SK-N-SH (cell line): ENCODE data around the gene FAM199X. TPM values are rescaled to one million over a fixed set of nuclear protein-coding genes. Genes with fewer than 3 reads are reported as not detected.

Experiments used
- CTCF ChIA-PET: fragments of 300-600, 350-600 bp; formaldehyde crosslinking; extraction: SDS; loops from one replicate; lab custom pipeline; 2021; lab: Yijun Ruan, JAX
- POLR2A ChIA-PET: fragments of 350-600 bp; sonication (Branson Sonifier 250); formaldehyde crosslinking; extraction: SDS; loops from one replicate; lab custom pipeline; 2020; ENCODE audit warnings: antibody characterized with exemption, inconsistent platforms; lab: Yijun Ruan, JAX
- DNase-seq: peaks from one replicate; pipeline ENCODE4 v3.0.0; 2012
- H2AFZ ChIP-seq: fragments of 200-600 bp; sonication (generic); 2 replicates; pipeline ENCODE4 v1.8.1; 2016; ENCODE audit warnings: antibody characterized with exemption, mild to moderate bottlenecking, low read depth
- H3F3A ChIP-seq: fragments of 200-600 bp; sonication (generic); replicated peaks from 2 replicates; pipeline ENCODE3; 2016; ENCODE audit warnings: antibody characterized with exemption, mild to moderate bottlenecking; ENCODE audit not compliant: insufficient read depth
- H3K27ac ChIP-seq, 2 experiments: fragments of 200-500 bp in 1 of 2; fragments of 200-600 bp in 1 of 2; sonication (Bioruptor generic) in 1 of 2; sonication (generic), shearing (Covaris generic) in 1 of 2; 2 replicates each; pipeline versions ENCODE4 v1.5.1 to v1.6.1; 2014 to 2016; ENCODE audit warnings: low read depth in 2 of 2, inconsistent platforms in 1 of 2, low read length in 1 of 2, mild to moderate bottlenecking in 1 of 2, mixed read lengths in 1 of 2
- H3K27me3 ChIP-seq: fragments of 200-600 bp; sonication (generic), shearing (Covaris generic); 2 replicates; pipeline ENCODE4 v1.6.1; 2016; ENCODE audit warnings: mixed run types; ENCODE audit not compliant: insufficient read depth
- H3K36me3 ChIP-seq, 2 experiments: fragments of 200-500 bp in 1 of 2; fragments of 200-600 bp in 1 of 2; sonication (Bioruptor generic) in 1 of 2; sonication (generic) in 1 of 2; replicated peaks in 1 of 2; 2 replicates each; pipeline versions ENCODE3 to v1.5.1; 2014 to 2016; ENCODE audit warnings: low read length in 1 of 2, mild to moderate bottlenecking in 1 of 2; ENCODE audit not compliant: insufficient read depth in 2 of 2, control insufficient read depth in 1 of 2
- H3K4me1 ChIP-seq, 2 experiments: fragments of 200-500 bp in 1 of 2; fragments of 200-600 bp in 1 of 2; sonication (Bioruptor generic) in 1 of 2; sonication (generic), shearing (Covaris generic) in 1 of 2; 2 replicates each; pipeline versions ENCODE4 v1.5.1 to v1.6.1; 2014 to 2016; ENCODE audit warnings: low read depth in 1 of 2, low read length in 1 of 2, mixed run types in 1 of 2; ENCODE audit not compliant: insufficient read depth in 2 of 2, control insufficient read depth in 1 of 2
- H3K4me2 ChIP-seq: fragments of 200-600 bp; sonication (generic), shearing (Covaris generic); 2 replicates; pipeline ENCODE4 v1.6.1; 2017; ENCODE audit warnings: mixed run types
- H3K4me3 ChIP-seq, 2 experiments: fragments of 200-500 bp in 1 of 2; fragments of 200-600 bp in 1 of 2; sonication (Bioruptor generic) in 1 of 2; sonication (generic), shearing (Covaris generic) in 1 of 2; 2 replicates each; pipeline versions ENCODE4 v1.5.1 to v1.8.1; 2014 to 2016; ENCODE audit warnings: low read depth in 2 of 2, inconsistent platforms in 1 of 2, low read length in 1 of 2, mild to moderate bottlenecking in 1 of 2, mixed read lengths in 1 of 2, moderate library complexity in 1 of 2
- H3K79me2 ChIP-seq: fragments of 200-600 bp; sonication (generic); 2 replicates; pipeline ENCODE4 v1.8.1; 2017; ENCODE audit warnings: mild to moderate bottlenecking; ENCODE audit not compliant: insufficient read depth
- H3K9ac ChIP-seq: fragments of 200-600 bp; sonication (generic); 2 replicates; pipeline ENCODE4 v1.6.1; 2017; ENCODE audit warnings: mixed run types
- H3K9me2 ChIP-seq: fragments of 200-600 bp; sonication (generic); 2 replicates; pipeline ENCODE4 v1.6.1; 2017; ENCODE audit warnings: mixed run types
- H3K9me3 ChIP-seq: fragments of 200-600 bp; sonication (generic); 2 replicates; pipeline ENCODE4 v1.6.1; 2017; ENCODE audit warnings: mixed run types, mild to moderate bottlenecking, moderate library complexity
- H4K20me1 ChIP-seq: fragments of 200-600 bp; sonication (generic); 2 replicates; pipeline ENCODE4 v1.6.1; 2017; ENCODE audit warnings: mild to moderate bottlenecking, mixed run types; ENCODE audit not compliant: insufficient read depth
- CHD2 ChIP-seq: fragments of 150-350 bp; IDR thresholded peaks from 2 replicates; pipeline ENCODE4 v1.6.1; 2018; ENCODE audit warnings: low read length; ENCODE audit not compliant: partially characterized antibody
- ELF1 ChIP-seq: IDR thresholded peaks from 2 replicates; pipeline ENCODE4 v1.4.0; 2012
- EP300 ChIP-seq, 2 experiments: IDR thresholded peaks; 2 replicates each; pipeline versions ENCODE4 v1.4.0 to v1.6.1; 2012; ENCODE audit warnings: borderline replicate concordance in 1 of 2, low read depth in 1 of 2, low read length in 1 of 2
- EZH2phosphoT487 ChIP-seq: fragments of 200-600 bp; sonication (generic); IDR thresholded peaks from 2 replicates; pipeline ENCODE4 v1.6.1; 2017; ENCODE audit warnings: low read depth, mixed run types, mild to moderate bottlenecking, antibody characterized with exemption, moderate library complexity, borderline replicate concordance
- FOSL2 ChIP-seq: IDR thresholded peaks from 2 replicates; pipeline ENCODE4 v1.4.0; 2012; ENCODE audit warnings: low read depth, mild to moderate bottlenecking, moderate library complexity, borderline replicate concordance
- FOXJ3 ChIP-seq: sonication (generic); formaldehyde crosslinking; IDR thresholded peaks from 2 replicates; pipeline ENCODE4 v1.5.1; 2020; ENCODE audit warnings: mild to moderate bottlenecking, missing genetic modification reagents
- FOXM1 ChIP-seq: IDR thresholded peaks from 2 replicates; pipeline ENCODE4 v1.4.0; 2012; ENCODE audit warnings: low read depth, mild to moderate bottlenecking
- GABPA ChIP-seq: IDR thresholded peaks from 2 replicates; pipeline ENCODE4 v1.4.0; 2012; ENCODE audit warnings: low read depth, mild to moderate bottlenecking
- JUND ChIP-seq: IDR thresholded peaks from 2 replicates; pipeline ENCODE4 v1.4.0; 2012
- MEF2A ChIP-seq: IDR thresholded peaks from 2 replicates; pipeline ENCODE4 v1.4.0; 2012; ENCODE audit warnings: low read depth, borderline replicate concordance
- MXI1 ChIP-seq: IDR thresholded peaks from 2 replicates; pipeline ENCODE4 v1.6.1; 2012; ENCODE audit warnings: mild to moderate bottlenecking, low read depth, low read length, improper control_type of control experiment
- NFIC ChIP-seq: IDR thresholded peaks from 2 replicates; pipeline ENCODE4 v1.4.0; 2012; ENCODE audit warnings: borderline replicate concordance
- NRF1 ChIP-seq: IDR thresholded peaks from 2 replicates; pipeline ENCODE4 v1.6.1; 2012; ENCODE audit warnings: low read depth, mild to moderate bottlenecking, low read length
- RAD21 ChIP-seq: IDR thresholded peaks from 2 replicates; pipeline ENCODE4 v1.6.1; 2012; ENCODE audit warnings: mild to moderate bottlenecking, low read length
- RCOR1 ChIP-seq: fragments of 150-350 bp; IDR thresholded peaks from 2 replicates; pipeline ENCODE4 v1.6.1; 2017; ENCODE audit warnings: antibody characterized with exemption, low read length
- RFX5 ChIP-seq: IDR thresholded peaks from 2 replicates; pipeline ENCODE4 v1.6.1; 2012; ENCODE audit warnings: mild to moderate bottlenecking, improper control_type of control experiment, low read length
- SMC3 ChIP-seq: IDR thresholded peaks from 2 replicates; pipeline ENCODE4 v1.6.1; 2012; ENCODE audit warnings: low read depth, low read length, improper control_type of control experiment
- TAF1 ChIP-seq: IDR thresholded peaks from 2 replicates; pipeline ENCODE4 v1.6.1; 2012; ENCODE audit warnings: low read depth, mild to moderate bottlenecking, low read length, moderate library complexity, borderline replicate concordance
- TCF12 ChIP-seq: IDR thresholded peaks from 2 replicates; pipeline ENCODE4 v1.4.0; 2012
- TEAD4 ChIP-seq: IDR thresholded peaks from 2 replicates; pipeline ENCODE4 v1.4.0; 2012; ENCODE audit warnings: mild to moderate bottlenecking, borderline replicate concordance; ENCODE audit not compliant: insufficient read depth
- YY1 ChIP-seq: IDR thresholded peaks from 2 replicates; pipeline ENCODE4 v1.4.0; 2012; ENCODE audit warnings: low read depth, mild to moderate bottlenecking
- WGBS: methylation state at CpG from one replicate; pipeline ENCODE4 v1.1.6; 2017; ENCODE audit warnings: low lambda C conversion rate; 5-methylcytosine and 5-hydroxymethylcytosine counted together
- polyA plus RNA-seq, 3 experiments: library from polyadenylated mRNA; depleted of rRNA; stranded (reverse); fragments of >200 nt; gene quantifications; 2 replicates each; pipeline ENCODE4 v1.2.3, GENCODE V29; 2012
- TF ChIP-seq, protein P1 (sequence below): IDR thresholded peaks from 2 replicates; pipeline ENCODE4 v1.4.0; 2012; ENCODE audit warnings: low read depth, borderline replicate concordance
- TF ChIP-seq, protein P2 (sequence below): fragments of 150-350 bp; IDR thresholded peaks from 2 replicates; pipeline ENCODE4 v1.6.1; 2017; ENCODE audit warnings: antibody characterized with exemption, low read length, low read depth, borderline replicate concordance
- TF ChIP-seq, protein P3 (sequence below): fragments of 150-350 bp; IDR thresholded peaks from 2 replicates; pipeline ENCODE4 v1.6.1; 2016; ENCODE audit warnings: mild to moderate bottlenecking, low read depth, low read length
- TF ChIP-seq, protein P4 (sequence below): IDR thresholded peaks from 2 replicates; pipeline ENCODE4 v1.4.0; 2012; ENCODE audit warnings: low read depth
- TF ChIP-seq, protein P5 (sequence below): IDR thresholded peaks from 2 replicates; pipeline ENCODE4; 2012

FAM199X gene
- polyA plus RNA-seq, 1 of the 3 experiments (the other 2 are of a cell fraction), result 2.2 TPM

- H3K4me1 ChIP-seq, result no peaks in the 10 kb centered on the region; a peak in 2 of 4 replicates
- DNase-seq, result no peak
- peaks cover 8 to 10% of the 10 kb centered on the region in 2 experiments for H3K36me3 ChIP-seq
- no peak overlapping the region for H3K9ac ChIP-seq
- H3K27me3 ChIP-seq, result peaks cover 3% of the 10 kb centered on the region; the same call in 1 of the 2 replicates
- no peak overlapping the region for H2AFZ ChIP-seq
- H3K9me3 ChIP-seq, result no peaks in the 10 kb centered on the region
- H3K4me2 ChIP-seq, result no peak overlapping the region
- no peak for TF ChIP-seq NRF1
- no peak for TF ChIP-seq RFX5
- TF ChIP-seq FOXM1, result no peak
- no peak for TF ChIP-seq MXI1
- TF ChIP-seq, protein P1, sequence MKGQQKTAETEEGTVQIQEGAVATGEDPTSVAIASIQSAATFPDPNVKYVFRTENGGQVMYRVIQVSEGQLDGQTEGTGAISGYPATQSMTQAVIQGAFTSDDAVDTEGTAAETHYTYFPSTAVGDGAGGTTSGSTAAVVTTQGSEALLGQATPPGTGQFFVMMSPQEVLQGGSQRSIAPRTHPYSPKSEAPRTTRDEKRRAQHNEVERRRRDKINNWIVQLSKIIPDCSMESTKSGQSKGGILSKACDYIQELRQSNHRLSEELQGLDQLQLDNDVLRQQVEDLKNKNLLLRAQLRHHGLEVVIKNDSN, result no peak
- no peak for TF ChIP-seq TAF1
- TF ChIP-seq GABPA, result no peak
- no peak for TF ChIP-seq SMC3
- TF ChIP-seq EP300 (IDR thresholded peaks at IDR 0.05; ENCODE audit: borderline replicate concordance in 1 of 2, low read depth in 1 of 2, low read length in 1 of 2), result no peak
- no peak for TF ChIP-seq TCF12
- no peak for TF ChIP-seq RAD21
- no peak for TF ChIP-seq TEAD4
- TF ChIP-seq, protein P2, sequence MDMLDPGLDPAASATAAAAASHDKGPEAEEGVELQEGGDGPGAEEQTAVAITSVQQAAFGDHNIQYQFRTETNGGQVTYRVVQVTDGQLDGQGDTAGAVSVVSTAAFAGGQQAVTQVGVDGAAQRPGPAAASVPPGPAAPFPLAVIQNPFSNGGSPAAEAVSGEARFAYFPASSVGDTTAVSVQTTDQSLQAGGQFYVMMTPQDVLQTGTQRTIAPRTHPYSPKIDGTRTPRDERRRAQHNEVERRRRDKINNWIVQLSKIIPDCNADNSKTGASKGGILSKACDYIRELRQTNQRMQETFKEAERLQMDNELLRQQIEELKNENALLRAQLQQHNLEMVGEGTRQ, result no peak
- no peak for TF ChIP-seq EZH2phosphoT487
- TF ChIP-seq, protein P3, sequence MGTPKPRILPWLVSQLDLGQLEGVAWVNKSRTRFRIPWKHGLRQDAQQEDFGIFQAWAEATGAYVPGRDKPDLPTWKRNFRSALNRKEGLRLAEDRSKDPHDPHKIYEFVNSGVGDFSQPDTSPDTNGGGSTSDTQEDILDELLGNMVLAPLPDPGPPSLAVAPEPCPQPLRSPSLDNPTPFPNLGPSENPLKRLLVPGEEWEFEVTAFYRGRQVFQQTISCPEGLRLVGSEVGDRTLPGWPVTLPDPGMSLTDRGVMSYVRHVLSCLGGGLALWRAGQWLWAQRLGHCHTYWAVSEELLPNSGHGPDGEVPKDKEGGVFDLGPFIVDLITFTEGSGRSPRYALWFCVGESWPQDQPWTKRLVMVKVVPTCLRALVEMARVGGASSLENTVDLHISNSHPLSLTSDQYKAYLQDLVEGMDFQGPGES, result no peak
- no peak for TF ChIP-seq FOXJ3 (CRISPR knock-in tag)
- TF ChIP-seq RCOR1, result no peak
- 50% methylated on average over 6 of the region's 6 CpGs for WGBS
- POLR2A ChIA-PET, result no interaction called here
- CTCF ChIA-PET, result no interaction called here
- H3K27ac ChIP-seq, result no peak overlapping the region
- H3K4me3 ChIP-seq, result no peak overlapping the region
- no peaks in the 10 kb centered on the region for H3K9me2 ChIP-seq
- no peaks in the 10 kb centered on the region for H3F3A ChIP-seq
- H3K79me2 ChIP-seq, result peaks cover 70% of the 10 kb centered on the region
- H4K20me1 ChIP-seq, result peaks cover 19% of the 10 kb centered on the region
These were observed 5.9 kb downstream of the FAM199X start for GRCh38 chrX:104172121-104172520.

DNA sequence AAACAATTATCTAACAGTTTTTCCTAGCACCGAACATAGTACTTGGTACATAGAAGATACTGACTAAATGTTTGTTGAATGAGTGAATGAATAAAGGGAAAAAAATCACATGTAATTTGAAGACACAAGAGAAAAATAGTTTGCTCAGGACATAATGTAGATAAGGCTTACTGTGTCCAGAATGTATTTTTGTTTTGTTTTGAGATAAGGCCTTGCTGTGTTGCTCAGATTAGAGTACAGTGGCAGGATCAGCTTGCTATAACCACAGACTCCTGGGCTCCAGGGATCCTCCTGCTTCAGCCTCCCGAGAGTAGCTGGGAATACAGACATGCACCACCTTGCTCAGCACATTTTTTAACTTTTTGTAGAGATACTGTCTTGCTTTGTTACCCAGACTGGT is 6.5 kb downstream of the FAM199X start:
- Histone ChIP-seq H3K9ac (no peak overlapping the region), H3K9me3 (no peaks in the 10 kb centered on the region), H3K9me2 (no peaks in the 10 kb centered on the region), H3K27me3 (peaks cover 3% of the 10 kb centered on the region; the same call in 1 of the 2 replicates), H3K4me1 (no peaks in the 10 kb centered on the region; a peak in 2 of 4 replicates), H3K36me3 (peaks cover 10 to 11% of the 10 kb centered on the region in 2 experiments), H3K4me3 (no peak overlapping the region)
- CTCF ChIA-PET, result interaction anchor here (3.2 kb wide), 1 partner anchor 22 kb away, joined by 13 read pairs; no protein-coding TSS in a partner anchor
- WGBS, result 42% methylated on average over 2 of the region's 2 CpGs
- no peak for TF ChIP-seq RAD21
- no peak for TF ChIP-seq ELF1
- TF ChIP-seq, protein P2, result no peak
- TF ChIP-seq YY1, result no peak
- TF ChIP-seq, protein P4, sequence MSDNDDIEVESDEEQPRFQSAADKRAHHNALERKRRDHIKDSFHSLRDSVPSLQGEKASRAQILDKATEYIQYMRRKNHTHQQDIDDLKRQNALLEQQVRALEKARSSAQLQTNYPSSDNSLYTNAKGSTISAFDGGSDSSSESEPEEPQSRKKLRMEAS, result no peak
- no peak for TF ChIP-seq NRF1
- TF ChIP-seq MEF2A, result no peak
- TF ChIP-seq FOXM1, result no peak
- no peak for TF ChIP-seq EP300 (IDR thresholded peaks at IDR 0.05; ENCODE audit: borderline replicate concordance in 1 of 2, low read depth in 1 of 2, low read length in 1 of 2)
- no peak for TF ChIP-seq NFIC
- TF ChIP-seq, protein P5, sequence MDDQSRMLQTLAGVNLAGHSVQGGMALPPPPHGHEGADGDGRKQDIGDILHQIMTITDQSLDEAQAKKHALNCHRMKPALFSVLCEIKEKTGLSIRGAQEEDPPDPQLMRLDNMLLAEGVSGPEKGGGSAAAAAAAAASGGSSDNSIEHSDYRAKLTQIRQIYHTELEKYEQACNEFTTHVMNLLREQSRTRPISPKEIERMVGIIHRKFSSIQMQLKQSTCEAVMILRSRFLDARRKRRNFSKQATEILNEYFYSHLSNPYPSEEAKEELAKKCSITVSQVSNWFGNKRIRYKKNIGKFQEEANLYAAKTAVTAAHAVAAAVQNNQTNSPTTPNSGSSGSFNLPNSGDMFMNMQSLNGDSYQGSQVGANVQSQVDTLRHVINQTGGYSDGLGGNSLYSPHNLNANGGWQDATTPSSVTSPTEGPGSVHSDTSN, result no peak
- TF ChIP-seq RFX5, result no peak
- TF ChIP-seq CHD2, result no peak
- no peak for TF ChIP-seq MXI1
- TF ChIP-seq JUND, result no peak
- TF ChIP-seq GABPA, result no peak
- no peak for TF ChIP-seq FOSL2
- TF ChIP-seq, all 33 proteins: peak for 0
- peaks cover 19% of the 10 kb centered on the region for H4K20me1 ChIP-seq
- no peaks in the 10 kb centered on the region for H3F3A ChIP-seq
- no peak for DNase-seq
- no peak overlapping the region for H3K27ac ChIP-seq
- peaks cover 68% of the 10 kb centered on the region for H3K79me2 ChIP-seq
- no peak overlapping the region for H2AFZ ChIP-seq
- POLR2A ChIA-PET, result no interaction called here
- H3K4me2 ChIP-seq, result no peak overlapping the region
